ENCODE results near the gene SORCS2.

GRCh38 chr4:7755561-7755960, 563.2 kb downstream of the SORCS2 start:
- TF ChIP-seq CTCF (IDR thresholded peaks at IDR 0.05 in 4 of 5, conservative IDR thresholded peaks at IDR 0.05 in 1 of 5) (no peak), POLR2A (IDR thresholded peaks at IDR 0.05) (no peak)

Data from gastrocnemius medialis (tissue), 4 donors.